GM19452 (cell line): ENCODE data around the gene CDK14.

ENCODE experiments used
- ATAC-seq: cut with Tn5 transposase; IDR thresholded peaks from one replicate; pipeline ENCODE4 v1.9.1; 2021; ENCODE audit not compliant: unreplicated experiment

Gene CDK14

GRCh38 chr7:90988516-90988915 is 392.4 kb downstream of the CDK14 start:
- no peak for ATAC-seq

GRCh38 chr7:90988996-90989765 is 393.1 kb downstream of the CDK14 start:
- ATAC-seq = no peak

- ATAC-seq = no peak
Measured at GRCh38 chr7:90994121-90994520, 398.0 kb downstream of the CDK14 start.

- no peak for ATAC-seq
Measured at GRCh38 chr7:90994601-90995000, 398.5 kb downstream of the CDK14 start.

- ATAC-seq = no peak
Measured at GRCh38 chr7:90995996-90996395, 399.9 kb downstream of the CDK14 start.

DNA sequence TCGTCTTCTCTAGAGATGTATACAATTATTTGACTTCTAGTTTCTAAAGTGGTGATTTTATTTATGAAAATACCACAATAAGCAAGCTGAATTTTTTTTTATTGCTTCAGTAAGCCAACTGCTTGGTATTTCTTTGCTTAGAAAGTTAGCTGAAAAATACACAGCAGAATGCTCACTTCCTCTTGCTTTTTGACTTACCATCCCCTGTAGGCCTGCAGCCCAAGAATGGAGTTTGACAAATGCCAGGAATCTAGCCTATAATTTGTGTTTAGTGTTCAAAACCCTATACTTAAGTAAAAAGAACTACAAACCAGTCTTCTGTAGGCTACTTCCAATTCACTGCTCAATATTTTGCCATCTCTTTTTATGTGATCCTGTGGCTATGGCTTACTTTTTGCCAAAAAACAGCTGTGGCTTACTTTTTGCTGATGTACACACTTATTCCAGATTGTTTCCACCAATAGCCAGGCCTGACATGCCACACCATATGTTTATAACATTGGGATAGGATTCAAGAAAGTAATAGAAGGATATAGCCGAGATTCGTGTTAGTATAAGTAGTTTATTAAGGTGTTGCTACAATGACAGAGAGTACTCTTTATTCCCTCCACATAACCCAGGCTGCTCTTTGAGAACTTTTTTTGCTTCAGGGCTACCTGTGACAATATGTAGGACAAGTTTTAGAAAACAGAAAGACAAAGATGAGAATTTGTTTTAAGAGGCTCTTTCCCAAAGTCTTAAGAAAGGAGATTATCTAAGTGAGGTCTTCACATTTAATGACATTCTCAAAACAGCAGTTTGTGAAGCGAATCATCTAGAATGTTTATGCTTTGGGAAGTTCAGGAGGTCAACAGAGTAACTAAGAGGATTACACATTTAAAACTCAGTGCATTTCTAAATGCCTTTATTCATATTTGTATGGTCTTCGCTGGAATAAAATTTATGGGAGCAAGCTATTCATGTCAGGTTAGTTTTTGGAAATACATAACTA is 404.2 kb downstream of the CDK14 start:
- ATAC-seq = no peak

- ATAC-seq = no peak
Measured at GRCh38 chr7:91005024-91005423, 408.9 kb downstream of the CDK14 start.

- no peak for ATAC-seq
Measured at GRCh38 chr7:91005841-91006240, 409.7 kb downstream of the CDK14 start.

DNA sequence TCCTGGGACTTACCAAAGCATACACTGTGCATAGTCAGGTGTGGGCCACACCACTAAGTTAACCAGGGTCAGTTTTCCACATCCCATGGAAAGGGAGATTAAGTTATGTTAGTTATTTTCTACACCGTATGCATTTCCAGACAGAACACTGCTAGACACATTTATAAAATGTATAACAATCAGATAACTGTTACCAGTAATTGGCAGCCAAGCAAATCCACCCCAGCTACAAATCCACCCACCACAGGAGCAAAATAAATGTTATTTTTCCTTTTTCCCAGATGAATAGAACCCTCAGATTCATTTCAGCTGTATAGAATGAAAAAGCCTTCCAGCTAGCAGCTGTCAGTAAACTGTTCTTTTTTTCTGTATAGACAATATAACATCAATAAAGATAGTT is 411.2 kb downstream of the CDK14 start:
- ATAC-seq = no peak

GRCh38 chr7:91013078-91013477 is 417.0 kb downstream of the CDK14 start:
- no peak for ATAC-seq

- ATAC-seq = no peak
Measured at GRCh38 chr7:91019686-91020385, 423.7 kb downstream of the CDK14 start.

GRCh38 chr7:91020636-91021385 is 424.7 kb downstream of the CDK14 start:
- ATAC-seq = no peak

DNA sequence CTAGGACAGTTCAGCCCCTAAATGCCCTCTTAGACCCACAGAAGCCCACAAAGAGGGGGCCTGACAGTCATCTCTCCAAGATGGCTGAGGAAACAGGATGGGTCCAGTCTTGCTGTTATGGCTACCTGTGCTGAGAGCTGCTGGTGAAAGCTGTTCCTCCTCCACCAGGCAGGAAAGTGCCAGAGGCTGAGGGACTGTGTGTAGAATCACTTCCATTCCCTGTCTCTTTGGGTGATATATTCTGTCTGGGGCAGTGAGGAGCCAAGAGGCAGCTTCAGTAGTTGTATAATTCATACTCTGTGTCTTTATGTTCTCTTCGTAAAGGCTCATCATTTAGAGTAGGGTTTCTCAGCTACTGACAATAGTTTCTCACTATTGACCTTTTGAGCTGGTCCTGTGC is 425.8 kb downstream of the CDK14 start:
- no peak for ATAC-seq

GRCh38 chr7:91025906-91026390 is 429.8 kb downstream of the CDK14 start:
- no peak for ATAC-seq

DNA sequence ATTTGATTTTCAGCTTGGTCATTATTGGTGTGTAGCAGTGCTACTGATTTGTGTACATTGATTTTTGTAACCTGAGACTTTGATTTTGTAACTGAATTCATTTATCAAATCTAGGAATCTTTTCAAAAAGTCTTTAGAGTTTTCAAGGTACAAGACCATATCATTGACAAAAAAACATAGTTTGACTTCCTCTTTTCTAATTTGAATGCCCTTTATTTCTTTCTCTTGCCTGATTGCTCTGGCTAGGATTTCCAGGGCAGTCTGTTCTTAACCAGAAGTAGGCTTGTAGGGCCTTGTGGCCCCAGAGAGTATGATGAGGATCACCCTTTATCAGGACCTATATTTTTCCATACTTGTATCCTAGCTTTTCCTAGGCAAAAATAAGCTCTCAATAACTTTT is 433.6 kb downstream of the CDK14 start:
- no peak for ATAC-seq

- ATAC-seq = no peak
Measured at GRCh38 chr7:91030680-91031380, 434.7 kb downstream of the CDK14 start.

GRCh38 chr7:91031757-91032156 is 435.6 kb downstream of the CDK14 start:
- no peak for ATAC-seq

GRCh38 chr7:91033574-91033973 is 437.5 kb downstream of the CDK14 start:
- no peak for ATAC-seq

- ATAC-seq = no peak
Measured at GRCh38 chr7:91034459-91035368, 438.6 kb downstream of the CDK14 start.
